ENCODE results near the gene CERS6. TPM values are rescaled to one million over a fixed set of nuclear protein-coding genes. Genes with fewer than 3 reads are reported as not detected.

Gene CERS6
- total RNA-seq, 1 donor: 23.9 TPM

- TF ChIP-seq CTCF (IDR thresholded peaks at IDR 0.05; ENCODE audit: extremely low read depth, low read depth, low read length): no peak
- H3K27ac ChIP-seq (ENCODE audit: low read depth, low read length): no peak overlapping the region
- no peaks in the 10 kb centered on the region for H3K9me3 ChIP-seq (ENCODE audit: low read depth, low read length)
- no peaks in the 10 kb centered on the region for H3K4me1 ChIP-seq (ENCODE audit: insufficient read depth, low read length)
- H4K20me1 ChIP-seq (ENCODE audit: insufficient read depth, low read length): no peaks in the 10 kb centered on the region
- H3K27me3 ChIP-seq (ENCODE audit: insufficient read depth, low read length): no peaks in the 10 kb centered on the region
- H3K36me3 ChIP-seq (ENCODE audit: insufficient read depth, low read length): no peaks in the 10 kb centered on the region
- no peak for DNase-seq (ENCODE audit: insufficient read length, low spot score, missing footprints)
- H3K4me2 ChIP-seq (ENCODE audit: insufficient read depth, low read length): no peak overlapping the region
- no peaks in the 10 kb centered on the region for H3K79me2 ChIP-seq (ENCODE audit: insufficient read depth, low read length)
- no peak overlapping the region for H3K4me3 ChIP-seq (ENCODE audit: insufficient read depth, low read length)
- no peak overlapping the region for H2AFZ ChIP-seq (ENCODE audit: low read length)
Measured at GRCh38 chr2:168596881-168597655, 141.0 kb downstream of the CERS6 start.

GRCh38 chr2:168599738-168600137, 143.7 kb downstream of the CERS6 start:
- no peak for DNase-seq (ENCODE audit: insufficient read length, low spot score, missing footprints)

GRCh38 chr2:168600949-168601348, 144.9 kb downstream of the CERS6 start:
- H3K79me2 ChIP-seq (ENCODE audit: insufficient read depth, low read length): peaks cover 1% of the 10 kb centered on the region
- H3K4me1 ChIP-seq (ENCODE audit: insufficient read depth, low read length): no peaks in the 10 kb centered on the region
- H3K4me3 ChIP-seq (ENCODE audit: insufficient read depth, low read length): no peak overlapping the region
- no peak for DNase-seq (ENCODE audit: insufficient read length, low spot score, missing footprints)
- H4K20me1 ChIP-seq (ENCODE audit: insufficient read depth, low read length): no peaks in the 10 kb centered on the region
- no peaks in the 10 kb centered on the region for H3K36me3 ChIP-seq (ENCODE audit: insufficient read depth, low read length)
- H2AFZ ChIP-seq (ENCODE audit: low read length): no peak overlapping the region
- no peak for TF ChIP-seq CTCF (IDR thresholded peaks at IDR 0.05; ENCODE audit: extremely low read depth, low read depth, low read length)
- H3K4me2 ChIP-seq (ENCODE audit: insufficient read depth, low read length): no peak overlapping the region
- no peaks in the 10 kb centered on the region for H3K27me3 ChIP-seq (ENCODE audit: insufficient read depth, low read length)
- H3K27ac ChIP-seq (ENCODE audit: low read depth, low read length): no peak overlapping the region
- no peaks in the 10 kb centered on the region for H3K9me3 ChIP-seq (ENCODE audit: low read depth, low read length)

More at GRCh38 chr2:168599738-168600137, 143.7 kb downstream of the CERS6 start:
- Histone ChIP-seq H3K4me2 (ENCODE audit: insufficient read depth, low read length) (no peak overlapping the region), H2AFZ (ENCODE audit: low read length) (no peak overlapping the region), H3K36me3 (ENCODE audit: insufficient read depth, low read length) (no peaks in the 10 kb centered on the region), H3K4me1 (ENCODE audit: insufficient read depth, low read length) (no peaks in the 10 kb centered on the region), H3K27ac (ENCODE audit: low read depth, low read length) (no peak overlapping the region), H3K27me3 (ENCODE audit: insufficient read depth, low read length) (no peaks in the 10 kb centered on the region), H3K4me3 (ENCODE audit: insufficient read depth, low read length) (no peak overlapping the region), H3K79me2 (ENCODE audit: insufficient read depth, low read length) (no peaks in the 10 kb centered on the region), H4K20me1 (ENCODE audit: insufficient read depth, low read length) (no peaks in the 10 kb centered on the region), H3K9me3 (ENCODE audit: low read depth, low read length) (no peaks in the 10 kb centered on the region)
- TF ChIP-seq CTCF (IDR thresholded peaks at IDR 0.05; ENCODE audit: extremely low read depth, low read depth, low read length): no peak

- Histone ChIP-seq H3K27me3 (ENCODE audit: insufficient read depth, low read length) (no peaks in the 10 kb centered on the region), H3K36me3 (ENCODE audit: insufficient read depth, low read length) (no peaks in the 10 kb centered on the region), H3K4me1 (ENCODE audit: insufficient read depth, low read length) (no peaks in the 10 kb centered on the region), H3K4me3 (ENCODE audit: insufficient read depth, low read length) (no peak overlapping the region), H2AFZ (ENCODE audit: low read length) (no peak overlapping the region), H4K20me1 (ENCODE audit: insufficient read depth, low read length) (no peaks in the 10 kb centered on the region), H3K79me2 (ENCODE audit: insufficient read depth, low read length) (peaks cover 3% of the 10 kb centered on the region), H3K9me3 (ENCODE audit: low read depth, low read length) (no peaks in the 10 kb centered on the region), H3K4me2 (ENCODE audit: insufficient read depth, low read length) (no peak overlapping the region), H3K27ac (ENCODE audit: low read depth, low read length) (no peak overlapping the region)
- TF ChIP-seq CTCF (IDR thresholded peaks at IDR 0.05; ENCODE audit: extremely low read depth, low read depth, low read length): no peak
- DNase-seq (ENCODE audit: insufficient read length, low spot score, missing footprints): no peak
Measured at GRCh38 chr2:168601741-168602140, 145.7 kb downstream of the CERS6 start.

Measured in osteoblast (primary cell).